Erythroblast (primary cell): Measurements from ENCODE around the gene GATAD2B.

Experiments used
- GATA1 ChIP-seq: IDR thresholded peaks from 2 replicates; pipeline ENCODE4 v1.6.1; 2011; ENCODE audit warnings: low read depth, mild to moderate bottlenecking, control low read depth, low read length, moderate library complexity
- POLR2A ChIP-seq: IDR thresholded peaks from 2 replicates; pipeline ENCODE4 v1.6.1; 2011; ENCODE audit warnings: mild to moderate bottlenecking, low read length

- no peak for TF ChIP-seq POLR2A
- TF ChIP-seq GATA1 = no peak
Observed at GRCh38 chr1:153803470-153804056, 119.2 kb downstream of the GATAD2B start.
